H1 (cell line): ENCODE data around the gene PEX5L. TPM values are rescaled to one million over a fixed set of nuclear protein-coding genes. Genes with fewer than 3 reads are reported as not detected.

ENCODE experiments used
- CTCF ChIA-PET: fragments of 300-600 bp; sonication (Branson Sonifier 250); formaldehyde crosslinking; loops from one replicate; lab custom pipeline; 2021; ENCODE audit not compliant: partially characterized antibody; lab: Charles Lee
- POLR2A ChIA-PET: fragments of 300-600 bp; sonication (Branson Sonifier 250); formaldehyde crosslinking; loops from one replicate; lab custom pipeline; 2021; ENCODE audit warnings: inconsistent platforms; ENCODE audit not compliant: partially characterized antibody; lab: Charles Lee
- DNase-seq, 2 experiments: peaks; one replicate each; pipeline versions ENCODE4 v3.0.0 to v3.0.0-alpha.2; 2010 to 2022; ENCODE audit warnings: low spot score in 2 of 2, low read depth in 1 of 2, mixed read lengths in 1 of 2
- FAIRE-seq: peaks from 2 replicates; lab custom pipeline; 2011; peaks lifted over from hg19 to GRCh38; lab: Jason Lieb, UNC
- H2AFZ ChIP-seq: 2 replicates; pipeline ENCODE4 v1.8.1; 2012; ENCODE audit warnings: low read length, inconsistent platforms
- H2AK5ac ChIP-seq: 2 replicates; pipeline ENCODE4 v1.6.1; 2013; ENCODE audit warnings: low read depth, low read length
- H2BK120ac ChIP-seq: replicated peaks from 2 replicates; pipeline ENCODE3; 2013; ENCODE audit warnings: low read depth, low read length, inconsistent platforms
- H2BK12ac ChIP-seq: 2 replicates; pipeline ENCODE4 v1.6.1; 2013; ENCODE audit warnings: low read depth, low read length
- H2BK15ac ChIP-seq: 2 replicates; pipeline ENCODE4 v1.6.1; 2013; ENCODE audit warnings: low read length
- H2BK20ac ChIP-seq: 2 replicates; pipeline ENCODE4 v1.6.1; 2013; ENCODE audit warnings: low read length
- H2BK5ac ChIP-seq: 2 replicates; pipeline ENCODE4 v1.6.1; 2013; ENCODE audit warnings: low read depth, low read length
- H3K14ac ChIP-seq: 2 replicates; pipeline ENCODE4 v1.6.1; 2013; ENCODE audit warnings: inconsistent platforms; ENCODE audit not compliant: insufficient read length
- H3K18ac ChIP-seq: 2 replicates; pipeline ENCODE4 v1.6.1; 2013; ENCODE audit warnings: low read length; ENCODE audit errors: extremely low read depth
- H3K23ac ChIP-seq: 2 replicates; pipeline ENCODE4 v1.6.1; 2013; ENCODE audit warnings: inconsistent platforms; ENCODE audit not compliant: insufficient read length
- H3K23me2 ChIP-seq: 2 replicates; pipeline ENCODE4 v1.6.1; 2013; ENCODE audit warnings: low read depth, low read length
- H3K27ac ChIP-seq: 2 replicates; pipeline ENCODE4 v1.6.1; 2011; ENCODE audit warnings: low read depth, low read length, inconsistent platforms
- H3K27me3 ChIP-seq, 4 experiments: replicated peaks in 1 of 4; 1 replicate in 1 of 4; 2 replicates in 3 of 4; pipeline versions ENCODE4 v1.6.1 to v1.8.1; 2011 to 2013; ENCODE audit warnings: low read length in 3 of 4, mild to moderate bottlenecking in 3 of 4, inconsistent platforms in 2 of 4, mixed read lengths in 2 of 4, moderate library complexity in 1 of 4; ENCODE audit not compliant: control insufficient read depth in 3 of 4, insufficient read depth in 3 of 4; ENCODE audit errors: extremely low read depth in 1 of 4
- H3K36me3 ChIP-seq, 4 experiments: 2 replicates each; pipeline versions ENCODE4 v1.6.1 to v1.8.1; 2011 to 2013; ENCODE audit warnings: mild to moderate bottlenecking in 4 of 4, low read length in 3 of 4, moderate library complexity in 2 of 4, control low read depth in 1 of 4, inconsistent platforms in 1 of 4; ENCODE audit not compliant: insufficient read depth in 4 of 4, control insufficient read depth in 2 of 4
- H3K4ac ChIP-seq: replicated peaks from 2 replicates; pipeline ENCODE3; 2013; ENCODE audit warnings: low read length, low read depth, mixed read lengths, inconsistent platforms; ENCODE audit not compliant: insufficient read length
- H3K4me1 ChIP-seq, 4 experiments: replicated peaks in 1 of 4; 1 replicate in 1 of 4; 2 replicates in 3 of 4; pipeline versions ENCODE4 v1.6.1 to v1.8.1; 2011 to 2013; ENCODE audit warnings: low read length in 3 of 4, inconsistent platforms in 2 of 4, mixed read lengths in 1 of 4; ENCODE audit not compliant: insufficient read depth in 4 of 4, control insufficient read depth in 3 of 4
- H3K4me2 ChIP-seq, 2 experiments: 2 replicates each; pipeline versions ENCODE4 v1.6.1 to v1.8.1; 2011 to 2013; ENCODE audit warnings: low read depth in 2 of 2, low read length in 2 of 2, control low read depth in 1 of 2, inconsistent platforms in 1 of 2, mild to moderate bottlenecking in 1 of 2; ENCODE audit not compliant: insufficient read depth in 1 of 2
- H3K4me3 ChIP-seq, 4 experiments: fragments of 200-600, 300-600 bp in 1 of 4; sonication (generic), shearing (Covaris generic), sonication (Bioruptor Twin) in 1 of 4; 2 replicates each; pipeline versions ENCODE4 v1.5.1 to v1.8.1; 2011 to 2016; ENCODE audit warnings: low read length in 4 of 4, low read depth in 3 of 4, control low read depth in 2 of 4, inconsistent platforms in 2 of 4, mild to moderate bottlenecking in 2 of 4, mixed read lengths in 1 of 4, moderate library complexity in 1 of 4; ENCODE audit not compliant: insufficient read depth in 2 of 4; ENCODE audit errors: extremely low read depth in 1 of 4
- H3K56ac ChIP-seq: replicated peaks from 2 replicates; pipeline ENCODE3; 2013; ENCODE audit warnings: low read depth, mild to moderate bottlenecking, mixed read lengths, low read length, inconsistent platforms; ENCODE audit not compliant: insufficient read length
- H3K79me1 ChIP-seq: 2 replicates; pipeline ENCODE4 v1.6.1; 2013; ENCODE audit warnings: low read depth, low read length, control low read depth
- H3K79me2 ChIP-seq, 2 experiments: 2 replicates each; pipeline versions ENCODE4 v1.6.1 to v1.8.1; 2012 to 2013; ENCODE audit warnings: low read length in 2 of 2, mild to moderate bottlenecking in 2 of 2, inconsistent platforms in 1 of 2; ENCODE audit not compliant: insufficient read depth in 2 of 2, control insufficient read depth in 1 of 2
- H3K9ac ChIP-seq, 4 experiments: replicated peaks in 1 of 4; 1 replicate in 1 of 4; 2 replicates in 3 of 4; pipeline versions ENCODE4 v1.6.1 to v1.8.1; 2011 to 2013; ENCODE audit warnings: low read depth in 3 of 4, low read length in 3 of 4, control low read depth in 2 of 4, mild to moderate bottlenecking in 2 of 4, moderate library complexity in 2 of 4, inconsistent platforms in 1 of 4; ENCODE audit errors: extremely low read depth in 1 of 4
- H3K9me3 ChIP-seq, 2 experiments: 2 replicates each; pipeline versions ENCODE4 v1.6.1 to v1.8.1; 2012 to 2013; ENCODE audit warnings: mild to moderate bottlenecking in 2 of 2, moderate library complexity in 2 of 2, control low read depth in 1 of 2, inconsistent platforms in 1 of 2, low read depth in 1 of 2, low read length in 1 of 2, mixed read lengths in 1 of 2; ENCODE audit not compliant: insufficient read depth in 2 of 2
- H4K20me1 ChIP-seq, 2 experiments: replicated peaks in 1 of 2; 2 replicates each; pipeline versions ENCODE3 to v1.8.1; 2011 to 2013; ENCODE audit warnings: inconsistent platforms in 2 of 2, low read length in 2 of 2, mild to moderate bottlenecking in 1 of 2; ENCODE audit not compliant: insufficient read depth in 2 of 2, control insufficient read depth in 1 of 2
- H4K5ac ChIP-seq: 2 replicates; pipeline ENCODE4 v1.6.1; 2013; ENCODE audit warnings: low read length, low read depth, mixed read lengths, inconsistent platforms; ENCODE audit not compliant: insufficient read length
- H4K8ac ChIP-seq: 2 replicates; pipeline ENCODE4 v1.8.0; 2013; ENCODE audit warnings: mild to moderate bottlenecking, moderate library complexity, low read length, inconsistent platforms; ENCODE audit not compliant: insufficient read depth; ENCODE audit errors: extremely low read depth
- H4K91ac ChIP-seq: replicated peaks from 2 replicates; pipeline ENCODE3; 2013; ENCODE audit warnings: low read length, mixed read lengths, inconsistent platforms; ENCODE audit not compliant: insufficient read length
- ASH2L ChIP-seq: fragments of 200-600, 300-600 bp; sonication (generic); IDR thresholded peaks from one replicate; pipeline ENCODE4 v1.7.1; 2017; ENCODE audit warnings: low read length
- ATF3 ChIP-seq: IDR thresholded peaks from 2 replicates; pipeline ENCODE4 v1.6.1; 2011; ENCODE audit warnings: low read depth, mild to moderate bottlenecking, low read length; ENCODE audit not compliant: insufficient read depth
- CHD2 ChIP-seq: IDR thresholded peaks from 2 replicates; pipeline ENCODE4 v1.6.1; 2012; ENCODE audit warnings: low read length, improper control_type of control experiment
- EZH2 ChIP-seq: fragments of 200-600 bp; sonication (generic); IDR thresholded peaks from 2 replicates; pipeline ENCODE4 v1.7.1; 2012; ENCODE audit warnings: low read depth, mild to moderate bottlenecking, moderate library complexity, low read length, inconsistent platforms; ENCODE audit not compliant: severe bottlenecking
- GABPA ChIP-seq: IDR thresholded peaks from 2 replicates; pipeline ENCODE4 v1.6.1; 2011; ENCODE audit warnings: mild to moderate bottlenecking, low read length, moderate library complexity, borderline replicate concordance; ENCODE audit not compliant: insufficient read depth
- HDAC2 ChIP-seq, 2 experiments: fragments of 300-600 bp in 1 of 2; sonication (generic) in 1 of 2; IDR thresholded peaks; 2 replicates each; pipeline ENCODE4 v1.6.1; 2011 to 2012; ENCODE audit warnings: low read depth in 2 of 2, low read length in 2 of 2, mild to moderate bottlenecking in 2 of 2, moderate library complexity in 2 of 2, borderline replicate concordance in 1 of 2, inconsistent platforms in 1 of 2
- KDM4A ChIP-seq: IDR thresholded peaks from one replicate; pipeline ENCODE4 v1.7.1; 2012; ENCODE audit warnings: low read depth, mild to moderate bottlenecking, moderate library complexity, low read length, inconsistent platforms; ENCODE audit not compliant: severe bottlenecking
- NRF1 ChIP-seq: IDR thresholded peaks from 2 replicates; pipeline ENCODE4 v1.6.1; 2011; ENCODE audit warnings: mild to moderate bottlenecking, low read depth, low read length, improper control_type of control experiment
- PHF8 ChIP-seq: fragments of 200-600 bp; sonication (generic); conservative IDR thresholded peaks from 2 replicates; pipeline ENCODE4 v1.7.1; 2012; ENCODE audit warnings: low read depth, mild to moderate bottlenecking, inconsistent platforms, low read length, moderate library complexity
- SIN3A ChIP-seq, 2 experiments: IDR thresholded peaks in 1 of 2; conservative IDR thresholded peaks in 1 of 2; 2 replicates each; pipeline ENCODE4 v1.6.1; 2011 to 2012; ENCODE audit warnings: low read length in 2 of 2, improper control_type of control experiment in 1 of 2, low read depth in 1 of 2, mild to moderate bottlenecking in 1 of 2
- TBP ChIP-seq: IDR thresholded peaks from 2 replicates; pipeline ENCODE4 v1.6.1; 2011; ENCODE audit warnings: low read depth, low read length, improper control_type of control experiment
- WGBS, 2 experiments: shearing (Covaris generic) in 1 of 2; methylation state at CpG; one replicate each; pipeline versions ENCODE4 v1.1.6 to v1.1.7; 2013 to 2015; ENCODE audit warnings: low lambda C conversion rate in 2 of 2, mixed read lengths in 2 of 2, inconsistent platforms in 1 of 2, low coverage in 1 of 2, missing lambda C conversion rate in 1 of 2; ENCODE audit not compliant: insufficient replicate concordance in 2 of 2, insufficient coverage in 1 of 2, insufficient read length in 1 of 2; ENCODE audit errors: extremely low coverage in 1 of 2, missing lambda C conversion rate in 1 of 2; 5-methylcytosine and 5-hydroxymethylcytosine counted together
- polyA plus RNA-seq, 7 experiments: library from polyadenylated mRNA; depleted of rRNA in 3 of 7; stranded (reverse) in 5 of 7; unstranded in 2 of 7; fragments of >200 nt in 5 of 7; fragments of 200-250 nt in 2 of 7; gene quantifications; 1 replicate in 5 of 7; 2 replicates in 1 of 7; 4 replicates in 1 of 7; pipeline versions ENCODE4 v1.2.1 to v1.2.3, GENCODE V29; 2011 to 2013; ENCODE audit warnings: missing spikeins in 2 of 7, mixed read lengths in 2 of 7
- total RNA-seq: library from RNA; stranded (reverse); fragmentation: NEBNext Ultra II Directional; extraction: Animal tissue kit (Norgen Biotek cat#: 25700); gene quantifications from 2 replicates; pipeline ENCODE4 v1.2.1, GENCODE V29; 2021

The PEX5L gene
- total and polyA plus RNA-seq, 2 of the 8 experiments (the other 6 are each of a cell fraction or from before 2014, with no cell fraction given) = 0.80 to 4.2 TPM

GRCh38 chr3:179958759-179959158, 78.0 kb downstream of the PEX5L start:
- FAIRE-seq (no peak), DNase-seq (no peak)
- Histone ChIP-seq H3K4ac (no peak overlapping the region), H3K56ac (no peak overlapping the region), H3K27ac (no peak overlapping the region), H3K4me3 (no peak overlapping the region), H3K18ac (no peak overlapping the region), H3K23me2 (no peaks in the 10 kb centered on the region), H3K9ac (no peak overlapping the region), H3K79me2 (no peaks in the 10 kb centered on the region), H4K91ac (no peak overlapping the region), H2AFZ (no peak overlapping the region), H2BK5ac (no peak overlapping the region), H3K27me3 (no peaks in the 10 kb centered on the region), H2BK120ac (no peak overlapping the region), H3K14ac (no peak overlapping the region), H3K23ac (no peak overlapping the region), H4K20me1 (no peaks in the 10 kb centered on the region), H4K5ac (no peak overlapping the region), H3K9me3 (no peaks in the 10 kb centered on the region), H2BK15ac (no peak overlapping the region), H4K8ac (no peak overlapping the region), H2AK5ac (no peak overlapping the region), H3K79me1 (no peaks in the 10 kb centered on the region), H2BK12ac (no peak overlapping the region), H3K4me2 (no peak overlapping the region)
- CTCF ChIA-PET = interaction anchor here (0.6 kb wide), 1 partner anchor 191 kb away, joined by 3 read pairs; no protein-coding TSS in a partner anchor
- POLR2A ChIA-PET = no interaction called here
- WGBS, 2 experiments = 83% methylated on average over 9 of the region's 9 CpGs; no CpG with 5 or more reads in 1 of the 2 experiments
- TF ChIP-seq PHF8 = no peak
- TF ChIP-seq EZH2 = no peak
- TF ChIP-seq ATF3 = no peak
- TF ChIP-seq SIN3A (conservative IDR thresholded peaks at IDR 0.05 in 1 of 2, IDR thresholded peaks at IDR 0.05 in 1 of 2; ENCODE audit: low read depth in 1 of 2, low read length in 2 of 2) = no peak
- TF ChIP-seq KDM4A = no peak
- no peak for TF ChIP-seq CHD2
- TF ChIP-seq NRF1 = no peak
- no peak for TF ChIP-seq HDAC2 (IDR thresholded peaks at IDR 0.05; ENCODE audit: borderline replicate concordance in 1 of 2, low read depth in 2 of 2, low read length in 2 of 2)
- TF ChIP-seq ASH2L = no peak
- no peak for TF ChIP-seq GABPA
- no peak for TF ChIP-seq TBP
- TF ChIP-seq, all 59 proteins: peak for 0
- H3K4me1 ChIP-seq = no peaks in the 10 kb centered on the region
- H2BK20ac ChIP-seq = no peak overlapping the region
- H3K36me3 ChIP-seq = no peaks in the 10 kb centered on the region
